Activated CD4-positive, alpha-beta T cell treated with anti-CD3 and anti-CD28 coated beads, Interleukin-2, amount 50 U/mL, for 24 hours (primary cell): ENCODE results near the gene SRRM4.

Experiments used
- DNase-seq, 2 donors: peaks; one replicate each; pipeline ENCODE4 v3.0.0-alpha.2; 2020; ENCODE audit warnings: low read depth in 1 of 2, low spot score in 1 of 2

Gene SRRM4

GRCh38 chr12:119159844-119160243, 178.5 kb downstream of the SRRM4 start:
- DNase-seq = no peak

DNA sequence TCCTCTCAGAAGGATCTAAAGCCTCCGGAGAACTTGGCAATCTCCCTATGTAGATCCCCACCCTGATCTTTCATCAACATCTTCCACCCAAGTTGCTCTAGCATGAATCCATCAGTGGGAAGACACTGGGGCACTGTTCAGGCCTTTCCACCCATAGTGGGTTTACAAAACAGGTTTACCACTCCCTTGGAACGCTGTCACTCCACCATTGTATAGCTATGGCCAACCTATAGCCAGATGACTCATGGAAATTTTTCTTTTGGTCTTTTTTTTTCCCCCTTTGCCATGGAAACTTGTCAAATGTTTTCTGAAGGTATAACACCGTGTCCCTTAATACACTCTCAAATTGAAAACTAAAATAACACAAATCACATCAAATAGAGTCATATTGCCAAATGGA, 186.6 kb downstream of the SRRM4 start:
- DNase-seq = no peak

DNA sequence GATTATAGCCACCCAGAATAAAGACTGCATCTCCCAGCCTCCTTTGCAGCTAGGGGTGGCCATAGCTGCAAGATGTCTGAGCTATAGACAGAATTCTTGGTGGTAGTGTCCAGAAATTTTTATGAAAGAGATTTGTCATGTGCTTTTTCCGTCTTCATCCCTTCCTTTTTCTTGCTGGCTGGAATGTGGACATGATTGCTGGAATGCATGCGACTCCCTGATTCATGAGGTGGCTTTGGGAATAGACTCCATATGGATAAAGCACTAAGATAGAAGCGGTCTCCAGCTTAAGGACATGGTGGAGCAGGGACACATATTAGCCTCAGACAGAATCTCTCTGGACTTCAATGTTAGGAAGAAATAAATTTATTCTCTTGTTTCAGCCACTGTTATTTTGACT, 187.4 kb downstream of the SRRM4 start:
- DNase-seq = no peak

DNA sequence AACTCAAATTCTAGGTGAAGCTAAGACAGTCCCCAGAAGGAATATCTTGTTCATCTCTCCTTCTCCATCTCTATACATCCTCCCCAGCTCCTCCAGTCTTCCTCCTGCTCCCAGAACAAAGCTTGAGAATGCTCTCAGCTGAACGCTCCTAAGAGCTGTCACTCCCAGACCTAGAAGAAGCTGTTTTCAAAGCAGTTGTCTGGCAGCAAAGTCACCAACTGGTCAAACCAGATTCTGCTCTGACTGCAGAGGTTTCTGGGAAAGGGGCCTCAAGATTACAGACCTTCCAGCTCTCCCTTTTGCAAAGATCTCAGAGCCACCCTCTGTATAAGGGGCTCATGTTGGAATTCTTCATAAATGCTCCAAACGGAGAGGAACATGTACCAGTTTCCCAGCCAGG, 187.8 kb downstream of the SRRM4 start:
- DNase-seq = no peak

DNA sequence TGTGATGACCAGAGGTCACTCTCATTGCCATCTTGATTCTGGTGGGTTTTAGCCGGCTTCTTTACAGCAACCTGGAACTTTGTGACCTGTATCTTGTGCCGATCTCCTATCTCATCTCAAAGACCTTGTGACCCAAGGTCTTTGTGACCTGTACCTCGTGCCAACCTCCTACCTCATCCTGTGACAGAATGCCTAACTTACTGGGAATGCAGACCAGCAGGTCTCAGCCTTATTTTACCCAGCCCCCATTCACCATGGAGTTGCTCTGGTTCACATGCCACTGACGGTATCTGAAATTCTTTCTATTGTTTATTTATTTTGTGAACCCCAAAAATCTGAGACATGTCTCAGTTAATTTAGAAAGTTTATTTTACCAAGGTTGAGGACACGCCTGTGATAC, 189.9 kb downstream of the SRRM4 start:
- DNase-seq = no peak

GRCh38 chr12:119171691-119172425, 190.5 kb downstream of the SRRM4 start:
- DNase-seq = no peak

- no peak for DNase-seq
These were observed 193.7 kb downstream of the SRRM4 start for GRCh38 chr12:119175081-119175480.

DNA sequence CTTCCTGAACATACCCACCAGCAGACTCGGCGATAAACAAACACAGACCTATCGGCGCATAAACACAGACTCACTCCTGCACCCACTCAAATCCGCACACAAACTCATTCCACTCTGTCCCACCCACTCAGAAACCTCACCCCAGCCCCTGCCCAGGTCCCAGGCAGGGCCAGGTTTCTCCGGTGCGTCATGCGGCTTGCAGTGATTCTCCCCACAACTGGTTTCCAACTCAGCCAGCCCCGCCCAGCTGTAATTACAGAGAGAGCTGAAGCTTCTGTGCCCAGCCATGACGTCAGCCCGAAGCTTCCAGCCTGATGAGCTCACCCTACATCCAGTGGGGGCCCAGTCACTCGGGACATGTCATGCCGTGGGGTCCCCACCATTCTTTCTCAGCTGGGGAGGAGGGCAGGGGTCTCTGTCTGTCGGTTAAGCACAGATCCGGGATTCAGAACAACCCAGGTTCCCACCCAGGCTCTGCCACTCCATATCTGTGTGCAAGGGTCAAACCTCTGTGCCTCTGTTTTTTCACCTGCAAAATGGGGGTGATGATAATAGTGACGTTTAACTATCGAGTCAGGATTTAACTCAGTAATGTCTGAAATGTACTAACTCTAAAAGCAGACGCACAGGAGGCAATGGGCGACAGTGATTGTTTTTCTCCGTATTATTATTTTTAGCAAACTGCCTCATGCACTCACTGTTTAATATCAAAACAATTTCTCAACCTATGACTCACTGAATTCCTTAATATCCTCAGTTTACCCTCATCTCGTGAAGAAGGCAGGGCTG, 195.1 kb downstream of the SRRM4 start:
- DNase-seq = no peak

DNA sequence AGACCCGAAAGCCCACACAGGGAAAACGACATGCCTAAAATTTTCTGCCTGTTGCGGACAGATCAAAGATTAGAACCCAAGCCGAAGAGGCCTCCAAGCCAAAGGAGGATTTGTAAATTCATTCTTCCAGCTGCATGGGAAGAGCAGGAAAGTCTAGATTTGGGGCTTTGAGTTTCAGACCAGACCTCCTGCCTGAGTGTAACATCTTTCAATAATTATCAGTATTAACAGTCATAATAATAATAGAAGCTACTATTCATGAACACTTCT, 195.7 kb downstream of the SRRM4 start:
- no peak for DNase-seq

GRCh38 chr12:119177724-119178380, 196.5 kb downstream of the SRRM4 start:
- no peak for DNase-seq

DNA sequence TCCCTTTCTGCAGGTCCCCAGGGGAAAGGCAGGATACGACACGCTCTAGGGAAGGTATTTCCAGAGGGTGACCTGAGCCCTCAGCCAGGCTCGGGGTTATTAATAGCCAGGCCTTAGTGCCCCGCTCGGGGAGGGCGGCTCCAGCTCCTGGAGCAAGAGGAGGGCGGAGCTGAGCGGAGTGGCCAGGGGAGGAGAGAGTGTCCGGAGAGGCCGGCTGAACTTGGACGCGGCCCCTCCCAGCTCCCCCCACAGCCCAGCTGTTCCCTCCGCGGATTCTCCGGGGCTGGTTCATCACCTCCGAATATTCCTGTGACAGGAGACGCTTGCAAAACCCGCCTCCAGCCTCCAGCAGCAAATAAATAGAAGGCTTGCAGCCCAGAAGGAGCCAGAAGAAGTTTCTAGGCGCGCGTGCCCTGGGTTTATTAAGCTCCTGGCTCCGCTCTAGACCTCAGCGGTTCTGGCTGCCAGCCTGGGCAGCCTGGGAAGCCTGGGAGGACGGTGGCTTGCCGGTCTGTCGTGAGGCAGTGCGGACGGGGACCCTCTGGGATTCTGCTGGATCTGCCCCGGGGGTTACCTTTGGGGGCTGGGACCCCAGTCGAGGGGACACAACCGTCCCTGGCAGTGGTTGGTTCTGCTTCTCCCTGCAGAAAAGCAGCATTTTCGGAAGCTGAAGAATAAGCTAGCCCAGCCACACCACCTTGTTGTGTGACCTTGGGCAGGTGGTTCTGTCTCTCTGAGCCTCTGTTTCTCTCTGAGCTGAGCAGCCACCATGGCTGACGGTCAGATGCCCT, 197.4 kb downstream of the SRRM4 start, which contains the start of gene HSPB8:
HSPB8 (plus strand) TSS at position 388 of the 791 bp plus-strand sequence; CDS start at position 770, 382 bp downstream.
- DNase-seq = no peak

GRCh38 chr12:119179335-119180021, 198.1 kb downstream of the SRRM4 start:
- DNase-seq = no peak

- DNase-seq = no peak
These were observed 199.2 kb downstream of the SRRM4 start for GRCh38 chr12:119180380-119181040.

GRCh38 chr12:119181202-119181601, 199.9 kb downstream of the SRRM4 start:
- no peak for DNase-seq

GRCh38 chr12:119181944-119182343, 200.6 kb downstream of the SRRM4 start:
- DNase-seq = no peak

GRCh38 chr12:119182701-119183493, 201.6 kb downstream of the SRRM4 start:
- DNase-seq = no peak

DNA sequence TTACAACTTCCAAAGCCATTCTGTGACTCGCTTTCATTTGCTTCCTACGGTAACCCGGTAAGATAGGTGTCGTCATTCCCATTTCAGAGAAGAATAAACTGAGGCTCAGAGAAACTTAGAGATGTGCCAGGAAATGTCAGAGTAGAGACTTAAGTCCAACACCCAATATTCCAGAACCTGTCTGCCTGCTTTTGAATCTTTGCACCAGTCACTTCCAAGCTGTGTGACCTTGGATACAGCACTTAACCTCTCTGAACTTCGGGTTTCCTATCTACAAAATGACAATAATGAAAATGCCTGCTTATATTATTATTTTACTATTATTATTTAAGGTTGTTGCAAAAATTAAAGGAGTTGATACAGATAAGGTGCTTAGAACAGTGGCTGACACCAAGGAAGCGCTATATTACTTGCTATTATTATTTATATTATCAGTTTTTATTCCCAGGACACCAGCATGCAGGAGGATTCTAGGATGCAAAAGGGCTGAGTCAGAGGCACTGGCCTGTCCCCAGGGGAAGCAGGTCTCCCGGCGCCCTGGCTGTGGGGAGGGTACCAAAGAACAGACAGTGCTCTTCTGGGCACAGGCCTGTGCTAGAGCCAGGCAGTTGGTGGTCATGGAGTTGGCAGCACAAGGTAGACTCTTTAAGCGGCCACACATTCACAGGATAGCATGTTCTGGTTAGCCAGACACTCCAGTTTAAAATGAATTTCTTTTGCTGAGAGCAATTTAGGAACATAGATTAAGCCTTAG, 202.8 kb downstream of the SRRM4 start:
- DNase-seq = no peak

GRCh38 chr12:119195256-119195655, 213.9 kb downstream of the SRRM4 start:
- DNase-seq = no peak

DNA sequence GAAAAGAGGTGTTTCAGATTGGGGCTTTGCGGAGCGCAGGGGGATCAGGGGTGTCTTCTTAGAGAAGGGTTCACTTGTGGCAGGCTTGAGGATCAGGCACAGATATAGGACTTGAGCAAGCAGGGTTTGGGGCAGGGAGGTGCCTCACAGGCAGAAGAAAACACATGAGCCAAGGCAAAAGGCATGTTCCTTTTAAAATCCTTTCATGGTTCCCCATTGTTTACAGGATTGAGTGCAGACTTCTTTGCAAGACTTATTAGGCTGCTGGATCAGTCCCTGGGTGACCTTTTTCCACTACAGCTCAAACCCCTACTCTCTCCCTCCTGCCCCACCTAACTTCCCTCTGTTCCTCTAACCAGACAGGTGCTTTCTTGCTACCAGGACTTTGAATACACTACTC, 217.1 kb downstream of the SRRM4 start:
- no peak for DNase-seq
